HG02885 (cell line): ENCODE data around the gene ARHGAP26.
"Not testable (repeated sequence)": the region's sequence is repeated elsewhere in the genome, so short reads cannot be mapped to it uniquely, and the experiment has no call there.

Source experiments
- ATAC-seq: cut with Tn5 transposase; IDR thresholded peaks from one replicate; pipeline ENCODE4 v1.9.1; 2021; ENCODE audit warnings: mild to moderate bottlenecking; ENCODE audit not compliant: unreplicated experiment, poor library complexity

The ARHGAP26 gene

DNA sequence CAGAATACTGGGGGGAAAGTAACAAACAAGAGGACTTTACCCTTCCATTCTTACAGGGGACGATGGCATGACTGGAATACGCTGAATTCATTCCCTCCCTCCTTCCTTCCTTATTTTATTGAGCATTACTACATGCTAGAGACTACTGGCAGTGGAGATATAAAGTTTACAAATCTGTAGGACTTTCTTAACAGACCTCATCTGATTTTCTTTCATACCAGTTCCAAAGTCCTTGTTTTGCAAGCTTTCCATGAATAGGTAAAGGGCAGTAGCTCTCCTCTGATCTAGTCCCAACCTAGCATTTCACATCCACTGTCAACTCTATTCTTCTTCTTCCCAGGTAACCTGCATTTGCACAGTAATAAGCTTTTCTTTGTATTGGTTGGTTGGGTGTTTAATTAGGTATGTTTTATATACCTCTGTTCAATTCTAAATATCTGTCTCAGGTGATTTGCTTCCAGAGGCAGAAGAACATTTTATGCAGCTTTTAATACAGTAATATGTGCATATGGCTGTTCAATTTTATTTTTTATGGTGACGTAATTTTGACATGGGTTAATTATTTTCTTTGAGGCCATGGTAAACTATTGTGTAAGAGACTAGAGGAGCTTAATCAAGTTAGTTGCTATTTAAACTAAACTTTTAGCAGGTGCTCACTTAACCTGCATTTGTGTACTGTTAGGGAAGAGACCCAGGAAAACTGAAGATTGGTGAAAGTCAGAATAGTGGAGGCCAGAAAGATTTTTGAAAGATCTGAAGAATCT lies 150.9 kb downstream of the ARHGAP26 start:
- no peak for ATAC-seq

DNA sequence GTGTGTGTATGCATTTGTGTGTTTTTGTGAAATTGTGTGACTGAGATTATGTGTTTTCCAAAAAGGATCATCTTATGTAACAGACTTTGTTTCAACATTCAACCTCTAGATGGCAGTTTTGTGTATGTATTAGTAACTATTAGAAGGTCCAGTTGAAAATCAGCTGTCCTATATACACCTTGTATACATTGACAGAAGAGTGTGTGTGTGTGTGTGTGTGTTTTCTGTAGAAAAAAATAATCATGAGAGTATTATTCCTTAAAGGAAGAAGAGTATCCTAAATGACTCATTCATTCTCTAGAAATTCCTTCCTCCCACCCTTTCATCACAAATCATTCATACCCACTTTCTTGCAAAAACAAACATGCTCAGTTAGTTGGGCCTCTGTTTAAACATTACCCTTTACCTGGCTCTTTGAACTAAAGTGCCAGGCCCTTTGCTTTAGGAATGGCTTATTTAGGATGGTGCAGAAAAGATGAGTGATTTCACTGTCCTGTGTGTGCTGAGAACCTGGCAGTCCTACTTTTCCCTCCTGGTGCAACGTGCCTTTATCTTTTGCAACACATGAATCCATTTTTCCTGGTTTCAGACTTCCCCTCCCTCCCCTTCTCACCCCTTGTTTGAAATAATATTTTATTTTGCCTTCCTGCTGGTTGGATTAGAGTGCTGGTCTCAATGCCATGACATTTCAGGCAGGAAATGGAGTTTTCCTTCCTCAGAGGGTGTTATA lies 152.2 kb downstream of the ARHGAP26 start:
- ATAC-seq: no peak

DNA sequence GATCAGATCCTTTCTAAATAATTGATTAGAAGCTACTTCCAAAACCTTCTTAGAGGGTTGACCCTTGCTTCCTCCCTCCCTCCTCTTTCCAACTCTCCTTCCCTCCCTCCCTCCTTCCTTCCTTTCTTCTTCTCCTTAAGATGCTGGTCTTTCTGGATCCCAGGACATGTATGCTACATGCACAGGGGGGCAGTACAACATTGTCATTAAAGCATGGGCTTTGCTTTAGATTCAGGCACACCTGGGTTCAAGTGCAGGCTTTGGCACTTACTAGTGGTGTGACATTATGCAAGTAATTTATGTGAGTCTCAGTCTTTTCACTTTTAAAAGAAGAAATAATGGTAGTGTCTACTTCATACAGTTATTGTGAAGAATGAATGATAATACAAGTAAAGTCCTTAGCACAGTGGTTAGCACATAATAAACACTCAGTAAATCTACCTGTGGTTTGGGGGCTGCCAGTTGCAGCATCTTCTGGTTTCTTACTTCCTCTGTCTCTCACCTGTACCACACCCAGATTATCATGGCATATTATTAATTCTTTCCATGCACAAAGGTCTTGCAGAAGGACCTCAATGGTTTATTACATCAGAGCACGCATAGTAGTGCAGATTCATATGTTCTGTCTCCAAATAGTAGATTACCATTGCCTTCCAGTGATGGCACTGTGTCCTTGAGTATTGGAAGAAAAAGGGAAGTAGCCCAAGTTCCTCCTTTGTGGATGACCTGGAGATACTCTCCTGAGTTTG lies 154.1 kb downstream of the ARHGAP26 start:
- ATAC-seq: no peak

DNA sequence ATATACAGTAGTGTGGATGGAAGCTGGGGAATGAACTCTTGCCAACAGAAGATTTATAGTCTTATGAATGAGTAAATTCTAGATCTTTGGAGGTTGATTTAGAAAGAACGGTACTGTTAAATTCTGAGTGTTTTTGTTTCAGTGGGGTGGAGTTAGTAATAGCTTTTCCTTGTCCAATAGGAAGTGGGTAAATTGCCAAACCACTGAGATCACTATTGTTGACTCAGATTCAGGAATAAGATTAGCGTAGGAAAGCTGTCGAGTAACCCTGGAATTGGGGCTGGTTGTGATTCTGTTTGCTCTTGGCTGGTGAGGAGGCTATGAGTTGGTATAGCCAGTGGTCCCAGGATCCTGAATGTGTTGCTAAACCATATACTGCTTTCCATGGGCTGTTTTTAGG lies 155.6 kb downstream of the ARHGAP26 start:
- no peak for ATAC-seq

DNA sequence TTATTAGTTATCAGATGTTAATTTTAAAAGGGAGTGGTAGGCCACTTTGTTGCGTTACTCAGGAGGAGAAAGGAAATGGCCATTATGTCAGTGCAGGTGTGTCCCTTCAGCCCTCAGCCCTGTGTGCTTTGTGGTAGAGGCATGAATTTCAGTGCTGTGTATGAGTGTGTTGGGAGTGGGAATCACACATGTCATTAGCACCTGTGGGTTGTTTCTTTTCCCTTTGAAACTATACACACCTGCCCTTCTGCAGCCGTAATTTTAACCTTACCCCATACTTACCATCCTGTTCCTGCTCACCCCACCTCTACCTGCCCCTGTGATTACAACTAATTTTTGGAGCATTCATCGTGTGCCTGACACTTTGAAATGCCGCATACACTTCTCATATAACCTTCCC lies 156.4 kb downstream of the ARHGAP26 start:
- no peak for ATAC-seq

DNA sequence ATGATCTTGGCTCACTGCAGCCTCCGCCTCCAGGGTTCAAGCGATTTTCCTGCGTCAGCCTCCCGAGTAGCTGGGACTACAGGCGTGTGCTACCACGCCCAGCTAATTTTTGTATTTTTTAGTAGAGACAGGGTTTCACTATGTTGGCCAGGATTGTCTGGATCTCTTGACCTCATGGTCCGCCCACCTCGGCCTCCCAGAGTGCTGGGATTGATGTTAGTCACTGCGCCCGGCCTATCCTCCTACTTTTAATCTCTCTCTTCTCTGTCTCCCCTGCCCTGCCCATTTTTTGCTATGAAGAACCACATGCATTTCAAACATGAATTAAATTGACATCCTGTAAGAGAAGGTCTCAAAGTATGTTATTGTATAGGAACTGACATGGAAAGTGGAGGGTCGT lies 158.8 kb downstream of the ARHGAP26 start:
- ATAC-seq: not testable (repeated sequence)

- no peak for ATAC-seq
Measured at GRCh38 chr5:142929587-142929986, 159.4 kb downstream of the ARHGAP26 start.

GRCh38 chr5:142930395-142931110 lies 160.4 kb downstream of the ARHGAP26 start:
- no peak for ATAC-seq

DNA sequence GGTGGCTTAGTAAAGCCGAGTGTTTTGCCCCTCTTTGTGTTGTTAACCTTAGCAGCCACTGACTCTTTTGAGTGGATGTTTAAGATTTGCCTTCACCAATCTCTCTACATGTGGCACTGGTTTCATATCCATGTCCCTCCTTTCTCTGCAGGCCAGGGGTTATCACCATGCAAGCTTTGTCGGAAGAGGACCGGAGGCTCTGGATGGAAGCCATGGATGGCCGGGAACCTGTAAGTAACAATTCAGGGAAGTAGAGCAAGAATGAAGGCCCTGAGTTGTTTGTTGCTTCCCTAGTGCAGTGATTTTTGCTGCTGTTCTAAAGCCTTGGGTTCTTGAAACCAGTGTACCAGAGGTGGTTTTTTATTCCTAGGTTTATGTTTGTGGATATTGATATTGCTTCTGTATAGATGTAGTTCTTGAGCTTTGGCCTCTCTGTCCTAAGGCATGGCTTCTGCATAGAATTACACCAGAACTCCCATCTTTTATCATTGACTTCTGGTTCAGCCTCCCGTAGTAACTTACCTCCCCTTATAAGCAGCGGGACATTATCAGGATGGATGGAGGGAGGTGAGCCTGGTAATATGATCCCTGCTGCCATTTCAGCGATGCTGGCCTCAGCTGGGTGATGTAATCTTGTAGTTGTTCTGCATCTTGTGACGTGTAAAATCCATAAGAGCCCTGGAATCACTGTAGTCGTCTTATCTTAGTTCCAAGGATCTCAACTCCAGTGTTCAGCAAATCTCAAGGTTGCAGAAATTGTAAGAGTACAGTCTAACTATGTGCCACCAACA lies 161.9 kb downstream of the ARHGAP26 start:
- no peak for ATAC-seq

- ATAC-seq: no peak
Measured at GRCh38 chr5:142934051-142934762, 164.0 kb downstream of the ARHGAP26 start.

- ATAC-seq: no peak
Measured at GRCh38 chr5:142935014-142935413, 164.8 kb downstream of the ARHGAP26 start.

DNA sequence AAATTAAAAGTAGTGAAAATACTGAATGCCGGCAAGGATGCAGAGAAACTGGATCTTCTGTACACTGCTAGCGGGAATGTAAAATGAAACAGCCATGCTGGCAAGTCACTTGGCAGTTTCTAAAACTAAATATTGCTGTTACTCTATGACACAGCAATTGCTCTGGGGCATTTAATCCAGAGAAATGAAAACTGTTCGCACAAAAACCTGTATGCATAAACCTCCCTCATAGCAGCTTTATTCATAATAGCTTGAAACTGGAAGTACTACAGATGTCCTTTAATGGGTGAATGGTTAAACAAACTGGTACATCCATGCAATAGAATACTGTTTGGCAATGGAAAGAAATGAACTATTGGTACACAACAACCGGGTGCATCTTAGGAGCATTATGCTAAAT lies 167.2 kb downstream of the ARHGAP26 start:
- ATAC-seq: no peak

DNA sequence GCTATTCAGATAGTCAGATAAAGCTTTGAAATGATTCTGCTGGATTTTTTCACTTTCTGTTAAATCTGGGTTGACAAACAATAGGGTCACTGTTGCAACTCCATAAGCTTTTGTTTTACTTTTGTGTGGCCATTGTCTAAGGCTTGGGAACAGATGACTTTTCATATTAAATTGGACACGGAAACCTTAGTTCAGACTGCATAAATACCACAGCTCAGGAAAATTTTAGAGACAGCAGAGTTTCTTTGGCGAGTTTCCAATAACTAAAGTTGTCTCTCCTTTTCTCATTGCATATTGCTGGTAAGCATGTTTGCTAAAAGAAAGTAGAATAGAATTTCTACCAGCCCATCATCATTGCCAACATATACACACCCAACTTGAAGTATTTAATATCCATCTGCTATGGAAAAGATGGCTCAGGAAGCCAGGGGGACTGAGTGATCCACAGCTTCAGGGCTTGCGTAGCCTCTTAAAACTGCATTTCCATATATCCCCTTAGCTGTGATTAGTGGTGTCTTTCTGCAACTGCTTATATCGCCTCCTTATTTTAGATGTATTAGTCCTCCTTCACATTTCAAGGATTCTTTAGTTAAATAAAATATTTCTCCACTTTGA lies 168.2 kb downstream of the ARHGAP26 start:
- ATAC-seq: no peak

DNA sequence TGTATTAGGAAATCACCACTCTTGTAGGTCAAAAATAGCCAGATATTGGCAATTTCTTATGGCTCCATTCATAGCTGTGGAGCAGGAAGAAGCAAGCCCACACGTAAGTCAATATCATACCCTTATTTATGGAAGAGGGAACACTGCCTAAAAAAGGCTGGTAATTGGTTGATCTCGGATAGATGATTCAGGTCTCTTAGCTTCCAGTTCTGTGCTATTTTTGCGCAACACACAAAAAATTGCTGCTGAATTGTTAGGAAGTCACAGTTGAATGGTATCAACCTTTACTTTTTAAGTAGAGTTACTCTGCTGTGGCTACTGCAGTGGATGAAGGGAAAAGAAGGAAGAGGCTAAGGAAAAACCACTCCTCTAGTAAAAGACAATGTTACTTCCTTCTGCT lies 168.8 kb downstream of the ARHGAP26 start:
- no peak for ATAC-seq

GRCh38 chr5:142939884-142940283 lies 169.7 kb downstream of the ARHGAP26 start:
- ATAC-seq: no peak

- ATAC-seq: no peak
Measured at GRCh38 chr5:142941245-142941644, 171.1 kb downstream of the ARHGAP26 start.

DNA sequence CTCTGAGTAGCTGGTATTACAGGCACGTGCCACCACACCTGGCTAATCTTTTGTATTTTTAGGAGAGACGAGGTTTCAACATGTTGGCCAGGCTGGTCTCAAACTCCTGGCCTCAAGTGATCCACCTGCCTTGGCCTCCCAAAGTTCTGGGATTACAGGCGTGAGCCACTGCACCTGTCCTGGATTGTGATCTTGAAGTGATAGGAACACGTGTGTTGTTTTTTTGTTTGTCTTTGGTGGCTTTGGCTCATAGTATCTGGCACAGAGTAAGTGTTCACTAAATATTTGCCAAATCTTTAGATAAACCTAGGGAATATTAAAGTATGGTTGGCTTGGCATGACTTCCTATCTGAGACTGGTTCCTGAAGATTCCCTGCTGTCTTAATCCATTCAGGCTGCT lies 172.7 kb downstream of the ARHGAP26 start:
- ATAC-seq: no peak

DNA sequence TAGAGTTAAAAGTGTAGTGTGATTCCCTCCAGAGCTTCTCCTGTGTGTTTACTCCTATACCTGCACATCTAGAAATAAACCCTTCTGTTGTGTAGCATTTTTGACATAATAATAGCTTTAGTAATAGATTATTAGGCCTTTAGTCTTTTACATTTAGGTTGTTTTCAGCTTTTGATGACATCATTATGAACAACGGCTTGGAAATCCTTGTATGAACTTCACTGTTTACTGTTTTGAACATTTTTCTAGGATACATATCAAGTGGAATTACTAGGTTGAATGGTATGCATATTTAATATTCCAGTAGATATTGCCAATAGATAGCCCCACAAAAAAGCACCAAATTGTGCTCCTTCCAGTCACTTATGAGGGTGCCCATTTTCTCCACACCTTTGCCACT lies 174.0 kb downstream of the ARHGAP26 start:
- no peak for ATAC-seq

GRCh38 chr5:142945321-142945720 lies 175.1 kb downstream of the ARHGAP26 start:
- no peak for ATAC-seq
